CD4-positive, CD25-positive, alpha-beta regulatory T cell (primary cell): Measurements from ENCODE around the gene CUL4B. TPM values are rescaled to one million over a fixed set of nuclear protein-coding genes. Genes with fewer than 3 reads are reported as not detected.
"Not testable (repeated sequence)": the region's sequence is repeated elsewhere in the genome, so short reads cannot be mapped to it uniquely, and the experiment has no call there.

ENCODE experiments used
- ATAC-seq, 2 donors: fragments of 150-1000 bp; cut with Tn5 transposase; one replicate each; pipeline ENCODE4 v1.10.0; 2021; ENCODE audit warnings: low read depth in 2 of 2, moderate number of reproducible peaks in 2 of 2, moderate library complexity in 1 of 2
- DNase-seq, 3 donors: peaks; one replicate each; pipeline versions ENCODE4 v3.0.0 to v3.0.0-alpha.2; 2012 to 2022; ENCODE audit warnings: mixed read lengths in 1 of 3
- H3K27ac ChIP-seq: one replicate; pipeline ENCODE4 v1.7.0; 2013; ENCODE audit warnings: mild to moderate bottlenecking, low read length; ENCODE audit not compliant: insufficient read depth, poor library complexity, severe bottlenecking
- H3K27me3 ChIP-seq: one replicate; pipeline ENCODE4 v1.7.0; 2013; ENCODE audit warnings: low read length; ENCODE audit not compliant: control insufficient read depth, insufficient read depth
- H3K36me3 ChIP-seq: one replicate; pipeline ENCODE4 v1.7.0; 2013; ENCODE audit warnings: mild to moderate bottlenecking, low read length, moderate library complexity; ENCODE audit not compliant: control insufficient read depth, insufficient read depth
- H3K4me1 ChIP-seq: 2 replicates; pipeline ENCODE4 v1.7.0; 2013; ENCODE audit warnings: mild to moderate bottlenecking, low read length; ENCODE audit not compliant: insufficient read depth, control insufficient read depth, poor library complexity, severe bottlenecking
- H3K4me3 ChIP-seq: one replicate; pipeline ENCODE4 v1.7.0; 2013; ENCODE audit warnings: low read depth, mild to moderate bottlenecking, low read length, moderate library complexity
- H3K9me3 ChIP-seq, 2 experiments: 1 replicate in 1 of 2; 2 replicates in 1 of 2; pipeline ENCODE4 v1.7.0; 2013; ENCODE audit warnings: low read length in 2 of 2, mild to moderate bottlenecking in 1 of 2, moderate library complexity in 1 of 2; ENCODE audit not compliant: control insufficient read depth in 2 of 2
- H3K27ac Mint-ChIP-seq, 3 donors: one replicate each; pipeline ENCODE4 v1.8.0; 2020 to 2022; ENCODE audit warnings: mild to moderate bottlenecking in 3 of 3, mixed read lengths in 3 of 3, moderate library complexity in 2 of 3
- H3K27me3 Mint-ChIP-seq: one replicate; pipeline ENCODE4 v1.8.0; 2022; ENCODE audit warnings: mild to moderate bottlenecking, mixed read lengths
- H3K36me3 Mint-ChIP-seq: one replicate; pipeline ENCODE4 v1.8.0; 2020; ENCODE audit warnings: mixed read lengths
- H3K4me1 Mint-ChIP-seq, 4 donors: one replicate each; pipeline ENCODE4 v1.8.0; 2020 to 2022; ENCODE audit warnings: mixed read lengths in 4 of 4, mild to moderate bottlenecking in 1 of 4
- H3K4me3 Mint-ChIP-seq, 4 donors: one replicate each; pipeline ENCODE4 v1.8.0; 2020 to 2022; ENCODE audit warnings: mild to moderate bottlenecking in 4 of 4, mixed read lengths in 4 of 4, moderate library complexity in 3 of 4
- H3K9me3 Mint-ChIP-seq, 7 donors: one replicate each; pipeline ENCODE4 v1.8.0; 2020 to 2022; ENCODE audit warnings: mixed read lengths in 7 of 7, mild to moderate bottlenecking in 3 of 7, moderate library complexity in 2 of 7
- polyA plus RNA-seq, 4 donors: library from polyadenylated mRNA; unstranded; fragments of 300-500 nt; fragmentation: Illumina TruSeq; gene quantifications; one replicate each; pipeline ENCODE4 v1.2.3, GENCODE V29; 2021
- total RNA-seq: library from RNA; stranded (reverse); gene quantifications from one replicate; pipeline ENCODE4 v1.2.3, GENCODE V29; 2022

CUL4B gene
- total and polyA plus RNA-seq, 5 donors from 2014 or later, result 25.7 to 39.4 (median 31.3) TPM

DNA sequence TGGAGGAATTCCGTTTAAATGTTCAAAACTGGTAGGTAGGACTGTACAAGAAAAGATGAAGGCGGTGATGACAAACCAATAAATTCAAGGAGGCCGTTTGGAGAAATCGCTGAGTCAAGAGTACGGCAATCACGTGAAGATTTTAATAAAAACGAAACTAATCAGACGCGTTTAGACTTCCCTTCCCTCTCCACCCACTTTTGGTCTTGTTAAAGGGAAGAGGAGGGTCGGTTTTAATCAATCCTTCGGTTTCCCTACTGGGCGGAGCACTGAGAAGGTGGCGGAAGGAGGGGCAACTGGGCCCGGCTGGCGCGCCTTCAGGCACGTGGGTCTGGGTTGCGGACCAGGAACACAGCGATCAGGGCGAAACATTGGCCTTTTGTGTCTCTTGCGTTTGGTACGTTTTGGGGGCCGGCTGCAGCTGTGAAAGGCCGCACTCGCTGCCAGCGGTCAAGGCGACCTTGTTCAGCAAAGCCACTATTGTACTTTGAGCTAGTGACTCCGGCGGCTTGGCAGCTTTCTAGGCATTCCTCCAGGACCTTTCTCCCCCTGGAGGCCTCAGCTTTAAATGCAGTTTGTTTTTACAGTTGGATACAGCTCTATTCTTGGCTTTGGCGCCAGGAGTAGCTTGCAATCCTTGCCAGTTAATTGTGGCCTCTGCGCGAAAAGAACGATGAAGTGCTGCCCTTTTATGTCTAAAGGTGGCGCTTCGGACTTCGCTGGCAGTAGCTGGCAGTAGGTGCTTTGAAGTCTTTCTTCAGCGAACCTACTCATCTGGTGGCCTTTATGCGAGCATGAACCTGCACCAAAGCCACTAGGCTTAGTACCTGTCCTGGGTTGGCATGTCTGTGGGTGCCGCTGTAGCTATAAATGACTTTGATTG is 74.9 kb downstream of the CUL4B start:
- DNase-seq (peak; percentile 48 to 85 (median 56)), ATAC-seq (peak; percentile 69 to 75)
- no peaks in the 10 kb centered on the region for H3K36me3 ChIP-seq
- H3K4me1 ChIP-seq, result peaks cover 14% of the 10 kb centered on the region
- H3K9me3 Mint-ChIP-seq, result peaks cover 0 to 3% (median 0%) of the 10 kb centered on the region in 7 donors
- H3K27ac Mint-ChIP-seq, result peak overlapping the region; percentile 95 to 99 (median 96)
- no peaks in the 10 kb centered on the region for H3K9me3 ChIP-seq
- peak overlapping the region; percentile 85 for H3K4me3 ChIP-seq
- peak overlapping the region; percentile 84 for H3K27ac ChIP-seq
- H3K4me1 Mint-ChIP-seq, result peaks cover 9 to 26% (median 16%) of the 10 kb centered on the region in 4 donors
- no peaks in the 10 kb centered on the region for H3K36me3 Mint-ChIP-seq
- peak overlapping the region; percentile 94 to 97 (median 94) for H3K4me3 Mint-ChIP-seq
- H3K27me3 Mint-ChIP-seq, result no peaks in the 10 kb centered on the region
- H3K27me3 ChIP-seq, result no peaks in the 10 kb centered on the region

DNA sequence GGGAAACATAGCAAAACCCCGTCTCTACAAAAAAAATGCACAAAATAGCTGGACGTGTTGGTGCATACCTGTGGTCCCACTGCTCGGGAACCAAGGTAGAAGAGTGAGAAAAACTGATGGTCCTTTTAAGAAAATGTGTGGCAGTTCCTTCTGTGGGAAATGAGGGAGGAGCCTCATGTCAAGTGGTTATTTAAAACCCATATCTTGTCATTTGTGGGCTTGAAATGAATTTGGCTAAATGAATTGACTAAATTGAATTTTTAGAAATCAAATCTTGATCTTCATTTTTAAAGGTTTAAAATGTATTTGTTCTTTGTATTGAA is 75.5 kb downstream of the CUL4B start:
- Histone ChIP-seq H3K27ac (peak overlapping the region; percentile 84), H3K4me1 (peaks cover 14% of the 10 kb centered on the region), H3K9me3 (no peaks in the 10 kb centered on the region), H3K36me3 (no peaks in the 10 kb centered on the region), H3K27me3 (no peaks in the 10 kb centered on the region), H3K4me3 (peak overlapping the region; percentile 85)
- Mint-ChIP-seq H3K27me3 (no peaks in the 10 kb centered on the region), H3K27ac (peak overlapping the region; percentile 95 to 99 (median 96)), H3K4me1 (peaks cover 9 to 26% (median 16%) of the 10 kb centered on the region in 4 donors), H3K36me3 (no peaks in the 10 kb centered on the region), H3K9me3 (peaks cover 0 to 3% (median 0%) of the 10 kb centered on the region in 7 donors), H3K4me3 (peak overlapping the region; percentile 94 to 97 (median 94))
- DNase-seq, result no peak
- ATAC-seq, result no peak

DNA sequence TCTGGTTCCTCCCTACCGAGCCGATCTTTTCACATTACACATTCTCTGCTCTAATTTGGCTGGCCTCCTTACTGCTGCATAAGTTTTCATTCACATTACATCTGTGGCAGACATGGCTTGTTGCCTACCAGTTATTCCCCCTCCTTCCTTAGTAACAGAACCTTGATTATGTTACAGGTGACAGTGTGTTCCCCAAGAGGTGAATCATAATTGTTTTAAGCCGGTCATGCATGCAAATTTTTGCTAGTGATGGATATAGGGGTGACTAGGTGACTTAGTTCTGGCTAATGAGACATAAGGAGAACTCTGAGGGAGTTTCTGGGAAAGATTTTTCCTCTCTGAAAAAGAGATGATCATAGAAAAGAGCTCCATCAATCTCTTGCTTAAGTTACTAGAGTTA is 83.3 kb downstream of the CUL4B start:
- Mint-ChIP-seq H3K4me1 (no peaks in the 10 kb centered on the region), H3K9me3 (no peaks in the 10 kb centered on the region), H3K27me3 (no peaks in the 10 kb centered on the region), H3K27ac (no peak overlapping the region), H3K4me3 (no peak overlapping the region), H3K36me3 (no peaks in the 10 kb centered on the region)
- Histone ChIP-seq H3K36me3 (no peaks in the 10 kb centered on the region), H3K4me3 (no peak overlapping the region), H3K9me3 (no peaks in the 10 kb centered on the region), H3K27ac (no peak overlapping the region), H3K27me3 (no peaks in the 10 kb centered on the region), H3K4me1 (no peaks in the 10 kb centered on the region)
- DNase-seq (no peak), ATAC-seq (no peak)

DNA sequence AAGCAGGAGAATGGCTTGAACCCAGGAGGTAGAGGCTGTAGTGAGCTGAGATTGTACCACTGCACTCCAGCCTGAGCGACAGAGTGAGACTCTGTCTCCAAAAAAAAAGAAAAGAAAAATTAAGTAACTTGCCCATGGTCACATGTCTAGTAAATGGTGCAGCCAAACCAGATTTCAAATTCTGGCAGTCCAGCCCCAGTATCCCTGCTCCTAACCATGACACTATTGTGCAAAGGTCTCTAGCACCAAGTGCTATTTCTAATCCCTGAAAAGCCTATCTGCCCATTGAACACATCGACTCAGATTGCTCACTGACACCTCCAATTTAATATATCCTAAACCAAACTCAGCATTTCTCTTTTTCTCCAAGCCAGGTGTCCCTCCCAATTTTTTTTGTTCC is 84.0 kb downstream of the CUL4B start:
- H3K36me3 ChIP-seq, result no peaks in the 10 kb centered on the region
- no peaks in the 10 kb centered on the region for H3K4me1 ChIP-seq
- DNase-seq (no peak), ATAC-seq (no peak)
- no peaks in the 10 kb centered on the region for H3K9me3 ChIP-seq
- H3K4me3 ChIP-seq, result no peak overlapping the region
- H3K27ac ChIP-seq, result no peak overlapping the region
- Mint-ChIP-seq H3K9me3 (no peaks in the 10 kb centered on the region), H3K4me3 (no peak overlapping the region), H3K27me3 (no peaks in the 10 kb centered on the region), H3K4me1 (no peaks in the 10 kb centered on the region), H3K36me3 (no peaks in the 10 kb centered on the region), H3K27ac (peak overlapping the region in 1 of 3 donors; percentile 57)
- no peaks in the 10 kb centered on the region for H3K27me3 ChIP-seq

DNA sequence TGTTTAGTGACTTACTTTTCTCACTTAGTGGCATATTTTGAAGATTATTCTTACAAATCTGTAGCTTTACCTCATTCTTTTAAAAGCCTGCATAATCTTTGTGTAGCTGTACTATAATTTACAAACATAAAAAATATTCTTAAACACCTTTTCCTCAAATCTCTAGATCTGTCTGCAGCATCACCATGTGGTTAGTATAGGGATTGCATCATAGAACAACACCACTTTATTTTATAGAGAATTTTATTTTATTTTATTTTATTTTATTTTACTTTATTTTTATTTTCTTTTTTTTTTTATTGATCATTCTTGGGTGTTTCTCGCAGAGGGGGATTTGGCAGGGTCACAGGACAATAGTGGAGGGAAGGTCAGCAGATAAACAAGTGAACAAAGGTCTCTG is 85.3 kb downstream of the CUL4B start:
- not testable (repeated sequence) for H3K9me3 Mint-ChIP-seq, H3K36me3 ChIP-seq, H3K27ac ChIP-seq, ATAC-seq, H3K9me3 ChIP-seq, H3K4me1 Mint-ChIP-seq, H3K4me3 Mint-ChIP-seq, H3K4me3 ChIP-seq, H3K27me3 Mint-ChIP-seq, H3K4me1 ChIP-seq, H3K36me3 Mint-ChIP-seq, H3K27ac Mint-ChIP-seq, H3K27me3 ChIP-seq
- peak in 2 of 3 donors; percentile 33 to 54 for DNase-seq

Other genes starting within 250 kb of the CUL4B start
- gene TMEM255A, start 249.5 kb downstream of the CUL4B start, total RNA-seq, result not detected
- under 1 TPM in 1 of 4 donors, not detected in 3; 0.07 TPM for gene TMEM255A, start 249.5 kb downstream of the CUL4B start, polyA plus RNA-seq
- gene ATP1B4, start 198.9 kb downstream of the CUL4B start, total RNA-seq, result not detected
- not detected for gene ATP1B4, start 198.9 kb downstream of the CUL4B start, polyA plus RNA-seq
- gene LAMP2, start 91.7 kb downstream of the CUL4B start, total RNA-seq, result 27.1 TPM
- gene LAMP2, start 91.7 kb downstream of the CUL4B start, polyA plus RNA-seq, result 100 to 1,000 TPM in 3 of 4 donors, 10 to 100 TPM in 1; 92.2 to 128 (median 117) TPM
- gene MCTS1, start 43.1 kb upstream of the CUL4B start, total RNA-seq, result 18.1 TPM
- gene MCTS1, start 43.1 kb upstream of the CUL4B start, polyA plus RNA-seq, result 10 to 100 TPM; 57.5 to 93.6 (median 72.7) TPM
- gene C1GALT1C1, start 69.1 kb upstream of the CUL4B start, total RNA-seq, result 6.1 TPM
- 10 to 100 TPM; 27.9 to 44.2 (median 37.5) TPM for gene C1GALT1C1, start 69.1 kb upstream of the CUL4B start, polyA plus RNA-seq